HG03159 (cell line): ENCODE data around the gene LMX1B.
"Not testable (repeated sequence)": the region's sequence is repeated elsewhere in the genome, so short reads cannot be mapped to it uniquely, and the experiment has no call there.

ENCODE experiments used
- ATAC-seq: cut with Tn5 transposase; IDR thresholded peaks from one replicate; pipeline ENCODE4 v1.9.1; 2021; ENCODE audit warnings: mild to moderate bottlenecking, moderate library complexity; ENCODE audit not compliant: unreplicated experiment

Gene LMX1B

GRCh38 chr9:126652140-126652582 is 38.4 kb downstream of the LMX1B start:
- ATAC-seq: no peak

DNA sequence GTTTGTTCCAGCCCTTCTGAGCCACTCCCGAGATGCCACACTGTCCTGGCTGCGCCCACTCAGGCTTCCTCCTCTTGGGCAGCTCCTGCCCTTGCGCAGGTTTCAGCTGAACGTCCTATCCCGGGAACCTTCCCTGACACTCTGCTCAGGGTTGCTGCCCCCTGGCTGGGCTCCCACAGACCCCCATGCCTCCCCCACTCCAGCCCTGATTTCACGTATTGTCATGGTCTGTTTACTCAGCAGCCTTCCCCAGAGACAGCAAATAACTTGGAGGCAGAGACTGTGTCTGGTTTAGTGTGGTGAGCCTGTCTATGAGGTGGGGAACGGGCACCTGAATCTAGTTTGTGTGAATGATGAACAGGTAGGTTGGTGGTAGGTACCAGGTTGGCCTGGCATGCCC is 40.4 kb downstream of the LMX1B start:
- no peak for ATAC-seq

DNA sequence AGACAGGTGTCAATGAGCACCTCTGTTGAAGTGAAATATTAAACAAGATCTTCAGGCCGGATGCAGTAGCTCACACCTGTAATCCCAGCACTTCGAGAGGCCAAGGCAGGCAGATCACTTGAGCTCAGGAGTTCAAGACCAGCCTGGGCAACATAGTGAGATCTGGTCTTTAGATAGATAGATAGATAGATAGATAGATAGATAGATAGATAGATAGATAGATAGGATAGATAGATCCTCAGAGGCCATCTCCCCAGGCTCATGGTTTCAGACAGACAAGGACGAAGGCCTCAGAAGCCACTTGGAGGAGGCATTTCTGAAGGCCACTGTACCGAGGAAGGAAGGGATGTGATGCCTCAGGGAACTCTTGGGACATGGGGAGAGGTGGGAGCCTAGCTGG is 42.5 kb downstream of the LMX1B start:
- not testable (repeated sequence) for ATAC-seq

DNA sequence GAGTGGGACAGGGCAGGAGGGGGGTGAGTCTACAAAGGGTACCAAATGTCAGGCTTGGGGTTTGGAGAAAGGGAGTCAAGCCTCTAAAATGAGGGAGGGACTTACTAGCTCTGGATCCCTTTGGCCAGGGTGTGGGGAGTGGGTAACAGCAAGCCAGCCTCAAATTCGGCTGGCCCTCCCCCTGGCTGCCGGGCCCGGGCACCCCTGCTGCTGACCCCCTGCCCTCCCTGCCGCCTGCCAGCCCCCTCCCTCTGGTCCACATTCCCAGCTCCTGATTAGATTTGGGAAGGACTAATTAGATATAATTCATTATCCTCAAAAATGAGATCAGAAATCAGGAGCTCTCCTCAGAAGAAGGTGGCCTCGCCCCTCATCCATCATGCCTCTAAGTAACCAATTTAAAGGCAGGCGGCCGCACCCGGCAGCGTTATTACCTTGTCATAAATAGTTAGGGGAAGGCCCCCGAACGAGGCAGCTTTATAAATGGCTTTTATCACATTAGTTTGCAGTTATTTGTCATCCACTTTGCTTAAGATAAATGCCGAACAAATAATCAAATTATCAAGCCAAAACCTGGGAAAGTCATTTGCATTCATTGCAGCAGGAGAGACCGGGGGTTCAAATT is 44.6 kb downstream of the LMX1B start:
- no peak for ATAC-seq

- ATAC-seq: no peak
These were observed 45.3 kb downstream of the LMX1B start for GRCh38 chr9:126658956-126659555.

DNA sequence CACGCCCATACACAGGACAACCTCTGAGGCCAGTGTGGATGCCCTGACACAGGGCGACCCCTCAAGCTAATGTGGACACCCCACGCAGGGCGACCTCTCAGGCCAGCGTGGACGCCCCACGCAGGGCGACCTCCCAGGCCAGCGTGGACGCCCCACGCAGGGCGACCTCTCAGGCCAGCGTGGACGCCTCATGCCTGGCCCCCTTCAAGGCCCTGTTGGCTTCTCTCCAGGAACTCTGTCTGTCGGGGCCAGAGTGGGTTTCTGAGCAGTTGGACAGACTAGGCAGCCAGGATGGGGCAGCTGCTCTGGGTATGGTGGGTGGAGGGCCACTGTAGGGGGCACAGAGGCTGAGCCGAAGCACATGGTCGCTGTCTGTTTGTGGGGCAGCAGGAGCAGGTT is 47.4 kb downstream of the LMX1B start:
- no peak for ATAC-seq

DNA sequence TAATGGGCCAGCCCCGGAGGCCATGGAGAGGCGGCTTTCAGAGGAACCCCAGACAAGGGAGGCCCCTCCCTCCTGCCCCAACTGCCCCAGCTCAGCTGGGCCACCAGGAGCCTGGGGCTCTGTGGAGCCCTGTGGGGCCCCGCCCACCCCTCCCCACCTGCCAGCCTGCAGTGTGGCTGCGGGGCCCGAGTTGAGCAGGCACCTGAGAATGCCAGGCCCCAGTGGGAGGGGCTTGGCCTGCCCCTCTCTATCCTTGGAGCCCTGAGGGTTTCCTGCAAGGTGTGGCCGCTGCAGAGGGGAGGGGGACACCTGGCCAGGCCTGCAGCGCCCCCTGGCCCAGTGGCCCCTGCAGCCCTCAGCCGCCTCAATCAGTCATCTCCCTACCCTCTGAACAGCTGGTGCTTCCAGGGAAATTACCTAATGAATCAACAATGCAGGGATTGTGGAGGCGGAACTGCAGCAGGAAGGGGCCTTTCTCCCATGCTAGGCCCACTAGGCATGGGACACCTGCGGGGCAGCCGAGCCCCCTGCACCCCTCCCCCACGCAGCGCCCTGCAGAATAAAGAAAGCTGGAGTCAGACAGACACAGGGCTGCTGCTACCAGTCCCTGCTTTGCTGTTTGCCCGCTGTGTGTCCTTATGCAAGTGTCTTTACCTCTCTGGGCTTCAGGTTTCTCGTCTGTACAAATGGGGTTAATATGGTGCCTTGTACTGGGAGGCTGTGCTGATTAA is 48.0 kb downstream of the LMX1B start:
- no peak for ATAC-seq

DNA sequence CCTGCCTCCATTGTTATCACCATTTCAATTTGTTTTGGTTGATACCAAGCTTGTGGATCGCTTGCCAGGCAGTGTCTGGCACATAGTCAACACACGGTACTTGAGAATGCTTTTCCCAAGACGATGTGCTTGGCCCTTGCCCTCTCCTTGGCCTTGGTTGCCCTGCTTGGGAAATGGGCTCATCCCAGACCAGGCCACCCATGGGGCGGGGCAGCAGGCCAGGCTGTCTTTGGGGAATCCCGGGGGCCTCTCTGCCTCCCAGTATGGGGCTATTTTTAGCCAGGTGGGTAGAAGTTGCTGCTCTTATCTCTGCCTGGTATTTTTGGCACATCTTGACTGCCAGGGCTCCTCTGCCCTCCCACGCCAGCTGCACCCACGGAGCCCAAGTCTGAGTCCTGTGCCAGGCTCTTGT is 49.9 kb downstream of the LMX1B start:
- ATAC-seq: no peak

GRCh38 chr9:126664900-126665643 is 51.3 kb downstream of the LMX1B start:
- ATAC-seq: no peak

GRCh38 chr9:126665644-126666035 is 51.9 kb downstream of the LMX1B start:
- ATAC-seq: no peak

DNA sequence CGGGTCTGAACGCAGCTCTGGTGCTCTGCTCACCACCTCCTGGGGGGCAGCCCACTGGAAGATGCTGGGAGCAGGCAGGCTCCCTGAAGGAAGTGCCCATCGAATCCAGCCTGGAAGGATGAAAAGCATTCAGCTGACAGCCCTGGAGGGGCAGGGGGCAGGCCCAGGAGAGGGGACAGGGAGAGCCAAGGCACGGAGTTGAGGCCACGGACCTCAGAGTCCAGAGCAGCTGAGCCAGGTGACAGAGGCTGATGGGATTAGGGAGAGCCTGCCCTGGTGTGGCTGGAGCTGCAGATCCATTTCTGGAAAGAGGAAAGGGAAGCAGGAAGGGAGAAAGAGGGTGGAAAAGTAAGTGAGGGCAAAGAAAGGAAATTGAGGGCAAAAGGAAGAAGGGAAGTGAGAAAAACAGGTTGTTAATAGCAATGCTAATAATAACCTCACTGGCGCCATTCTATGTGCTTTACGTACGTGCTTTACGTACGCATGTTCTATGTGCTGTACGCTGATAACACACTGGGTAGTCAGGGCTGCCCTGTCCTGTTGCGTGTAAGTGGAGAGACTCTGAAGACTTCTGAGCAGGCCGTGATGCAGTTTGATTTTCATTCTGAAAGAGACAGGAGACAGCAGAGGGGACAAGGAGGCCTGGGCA is 52.6 kb downstream of the LMX1B start:
- no peak for ATAC-seq

GRCh38 chr9:126667190-126668055 is 53.7 kb downstream of the LMX1B start:
- no peak for ATAC-seq

DNA sequence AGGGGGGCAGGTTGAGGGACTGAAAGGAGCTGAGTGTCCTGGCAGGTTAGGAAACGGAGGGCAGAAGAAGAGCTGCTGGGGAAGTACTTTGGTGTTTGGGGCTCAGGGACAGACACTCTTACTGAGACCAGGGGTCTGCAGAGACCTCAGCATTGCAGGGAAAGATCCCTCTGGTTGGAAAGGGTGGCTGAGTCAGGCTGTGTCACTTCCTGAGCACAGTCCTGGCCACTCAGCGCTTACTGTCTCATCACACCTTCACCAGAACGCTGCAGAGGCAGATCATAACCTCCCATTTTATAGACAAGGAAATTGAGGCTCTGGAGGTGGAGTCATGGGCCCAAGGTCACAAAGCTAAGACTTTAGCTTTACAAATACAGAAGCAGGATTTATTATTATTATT is 54.3 kb downstream of the LMX1B start:
- no peak for ATAC-seq

DNA sequence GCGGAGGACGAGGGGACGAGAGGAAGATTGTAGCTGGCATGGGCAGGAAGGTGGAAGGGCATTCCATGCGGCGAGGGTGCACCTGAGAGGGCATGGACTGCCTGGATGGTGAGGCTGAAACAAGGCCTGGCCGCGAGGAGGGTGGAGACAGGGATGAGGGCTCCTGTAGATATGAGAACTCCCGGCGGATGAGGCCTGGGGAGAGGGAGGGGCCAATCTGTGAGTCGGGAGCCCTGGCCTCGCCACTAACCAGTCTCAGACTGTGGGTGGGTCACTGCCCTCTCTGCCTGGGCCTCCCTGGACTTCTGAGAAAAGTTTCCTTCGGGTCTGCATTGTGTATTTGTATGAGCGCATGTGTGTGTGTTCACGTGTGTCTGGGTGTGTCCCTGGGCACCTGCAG is 55.4 kb downstream of the LMX1B start:
- ATAC-seq: no peak

DNA sequence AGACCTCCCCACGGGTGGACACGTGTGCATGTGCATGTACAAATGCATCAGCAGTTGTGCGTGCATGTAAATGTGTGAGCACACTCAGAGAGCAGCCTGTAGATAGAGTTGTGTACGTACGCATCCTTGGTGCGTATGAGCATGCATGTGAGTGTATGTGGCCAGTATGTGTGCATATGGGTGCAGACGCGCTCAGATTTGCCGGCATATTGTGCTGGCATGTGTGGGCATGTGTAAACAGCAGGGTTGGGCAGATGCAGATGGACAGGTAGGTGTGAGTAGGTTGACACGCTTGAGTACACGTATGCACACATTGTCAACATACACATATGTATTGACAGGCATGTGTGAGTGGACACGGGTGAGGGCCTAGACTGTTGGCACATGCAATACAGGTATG is 56.5 kb downstream of the LMX1B start:
- no peak for ATAC-seq

GRCh38 chr9:126671381-126671831 is 57.7 kb downstream of the LMX1B start:
- ATAC-seq: no peak

GRCh38 chr9:126671983-126672382 is 58.3 kb downstream of the LMX1B start:
- no peak for ATAC-seq

GRCh38 chr9:126672634-126673284 is 59.0 kb downstream of the LMX1B start:
- ATAC-seq: no peak

GRCh38 chr9:126673689-126674364 is 60.1 kb downstream of the LMX1B start:
- no peak for ATAC-seq
